ENCODE data around the gene FOXP1.

- TF ChIP-seq TAF1 (IDR thresholded peaks at IDR 0.05; ENCODE audit: low read depth) (no peak), EZH2 (IDR thresholded peaks at IDR 0.05; ENCODE audit: borderline replicate concordance, insufficient read depth, low read length, poor library complexity, severe bottlenecking) (no peak), CTCF (IDR thresholded peaks at IDR 0.05; ENCODE audit: poor library complexity, severe bottlenecking) (no peak), EP300 (conservative IDR thresholded peaks at IDR 0.05; ENCODE audit: poor library complexity, severe bottlenecking) (no peak), POLR2AphosphoS5 (IDR thresholded peaks at IDR 0.05) (no peak), SMC3 (conservative IDR thresholded peaks at IDR 0.05; ENCODE audit: poor library complexity) (no peak), MXI1 (conservative IDR thresholded peaks at IDR 0.05; ENCODE audit: poor library complexity, severe bottlenecking) (no peak)
These were observed 144.6 kb downstream of the FOXP1 start for GRCh38 chr3:71438904-71439303.
